Erythroblast (primary cell): ENCODE results near the gene PDE7B.

Experiments used
- DNase-seq, 2 experiments: peaks; one replicate each; lab custom pipeline; 2025; lab: John Stamatoyannopoulos, UW
- GATA1 ChIP-seq: IDR thresholded peaks from 2 replicates; pipeline ENCODE4 v1.6.1; 2011; ENCODE audit warnings: low read depth, mild to moderate bottlenecking, control low read depth, low read length, moderate library complexity
- POLR2A ChIP-seq: IDR thresholded peaks from 2 replicates; pipeline ENCODE4 v1.6.1; 2011; ENCODE audit warnings: mild to moderate bottlenecking, low read length

PDE7B gene

GRCh38 chr6:135884136-135884535, 32.6 kb downstream of the PDE7B start:
- DNase-seq: no peak
- TF ChIP-seq POLR2A (no peak), GATA1 (no peak)

GRCh38 chr6:135887069-135887468, 35.6 kb downstream of the PDE7B start:
- TF ChIP-seq POLR2A (no peak), GATA1 (no peak)

GRCh38 chr6:135888818-135889217, 37.3 kb downstream of the PDE7B start:
- TF ChIP-seq GATA1: no peak
- no peak for TF ChIP-seq POLR2A
- no peak for DNase-seq

More at GRCh38 chr6:135887069-135887468, 35.6 kb downstream of the PDE7B start:
- no peak for DNase-seq

GRCh38 chr6:135890876-135891275, 39.4 kb downstream of the PDE7B start:
- DNase-seq: no peak
- TF ChIP-seq POLR2A: no peak
- no peak for TF ChIP-seq GATA1

- TF ChIP-seq GATA1 (no peak), POLR2A (no peak)
- DNase-seq: no peak
These were observed 40.2 kb downstream of the PDE7B start for GRCh38 chr6:135891710-135892109.

DNA sequence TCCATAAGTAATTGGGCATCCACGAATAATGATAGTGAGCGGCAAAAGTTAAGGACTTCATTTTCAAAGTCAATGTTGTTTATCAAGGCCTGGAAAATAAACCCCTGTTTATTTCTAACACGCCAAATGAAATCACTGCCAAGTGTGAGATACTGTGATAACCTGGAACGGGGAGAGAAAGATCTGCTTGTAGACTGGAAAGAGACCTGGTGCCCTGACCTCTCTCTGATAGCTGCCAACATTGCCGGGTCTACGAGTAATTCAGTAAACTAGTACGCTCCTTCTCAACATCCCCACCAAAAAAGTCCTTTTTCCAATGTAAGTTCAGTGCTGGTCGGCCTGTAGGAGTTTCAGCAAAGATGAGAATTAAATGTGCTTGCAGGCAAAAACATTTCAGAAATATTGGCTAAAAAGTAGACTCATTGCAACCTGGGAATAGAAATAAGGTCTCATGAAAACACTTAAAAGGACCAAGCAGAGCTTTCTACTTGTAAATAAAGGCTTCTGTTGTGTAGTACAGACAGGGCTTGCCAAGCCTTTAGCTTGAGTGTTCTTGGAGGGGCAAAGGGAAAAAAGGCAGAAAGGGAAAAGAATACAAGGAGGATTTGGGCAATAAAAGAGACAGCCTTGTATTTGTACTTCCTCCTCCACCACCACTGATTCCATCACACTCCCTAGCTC, 43.9 kb downstream of the PDE7B start:
- no peak for TF ChIP-seq POLR2A
- TF ChIP-seq GATA1: no peak
- DNase-seq: no peak

DNA sequence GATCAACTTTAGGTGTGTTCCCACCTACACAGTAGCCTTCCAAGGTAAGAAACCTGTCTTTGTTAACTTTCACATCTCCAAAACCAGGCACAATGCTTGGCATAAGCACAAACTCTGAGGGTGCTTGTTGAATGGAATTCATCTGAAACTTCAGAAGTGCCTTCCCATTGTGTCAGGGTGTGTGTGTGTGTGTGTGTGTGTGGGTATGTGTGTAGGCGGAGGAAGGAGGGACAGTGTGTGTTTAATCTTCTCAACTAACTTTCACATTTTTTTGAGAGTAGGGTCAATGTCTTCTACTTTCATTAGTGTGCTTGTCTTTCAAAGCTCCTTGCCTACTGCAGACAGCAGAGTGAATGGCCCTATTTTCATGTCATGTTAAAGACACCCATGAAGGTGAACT, 45.6 kb downstream of the PDE7B start:
- no peak for DNase-seq
- no peak for TF ChIP-seq GATA1
- no peak for TF ChIP-seq POLR2A

DNA sequence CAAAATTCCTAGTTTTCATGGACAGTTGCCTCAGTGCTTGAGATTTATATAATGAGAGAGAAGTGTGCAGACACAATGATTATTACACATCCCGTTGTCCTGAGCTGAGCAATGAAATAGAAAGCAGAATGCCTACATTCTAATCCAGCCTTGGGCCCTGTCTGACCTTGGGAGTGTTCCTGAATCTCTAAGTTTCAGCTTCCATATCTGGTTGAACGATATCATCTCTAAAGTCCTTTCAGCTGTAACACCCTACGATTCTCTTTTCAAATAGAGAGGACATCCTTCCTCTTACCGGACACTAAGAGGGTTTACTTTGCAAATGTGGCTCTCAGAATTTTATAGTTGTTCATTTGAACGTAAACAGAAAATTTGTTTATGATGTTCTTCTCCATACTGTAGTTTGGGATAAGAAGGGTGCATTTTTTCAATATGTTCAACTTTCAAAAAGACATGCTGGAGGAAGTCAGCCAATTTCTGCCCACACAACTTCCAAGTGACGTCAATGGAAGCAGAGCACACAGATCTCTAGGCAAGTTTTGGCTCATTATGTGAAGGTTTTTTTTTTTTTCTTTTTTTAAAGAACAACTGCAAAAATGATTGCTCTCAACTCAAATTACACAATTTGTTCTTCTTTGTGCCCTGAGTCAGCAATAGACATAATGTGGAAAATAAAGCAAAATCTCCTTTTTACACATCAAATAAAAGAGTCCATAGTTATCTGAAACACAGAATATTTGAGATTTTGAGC, 50.4 kb downstream of the PDE7B start:
- no peak for DNase-seq
- TF ChIP-seq POLR2A (no peak), GATA1 (no peak)

- DNase-seq: no peak
- TF ChIP-seq GATA1: no peak
- TF ChIP-seq POLR2A: no peak
These were observed 51.3 kb downstream of the PDE7B start for GRCh38 chr6:135902756-135903331.

DNA sequence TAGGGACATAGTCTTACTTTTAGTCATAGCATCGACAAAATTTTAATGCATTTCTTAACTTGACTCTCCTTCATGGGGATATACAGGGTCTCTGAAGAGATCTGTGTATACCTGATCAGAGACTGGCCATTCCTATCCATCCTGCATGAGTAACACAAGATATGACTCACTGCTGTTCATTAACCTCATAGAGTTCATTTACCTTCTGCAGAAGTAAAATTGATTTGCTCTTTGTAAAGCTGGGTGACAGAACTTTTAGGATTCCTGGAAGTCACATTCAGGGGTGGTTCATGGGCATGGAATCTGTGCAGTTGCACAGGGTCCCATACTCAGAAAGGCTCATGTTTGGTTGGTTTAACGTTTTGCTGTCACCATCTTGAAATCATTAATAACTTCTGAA, 53.2 kb downstream of the PDE7B start:
- no peak for DNase-seq
- TF ChIP-seq GATA1 (no peak), POLR2A (no peak)

DNA sequence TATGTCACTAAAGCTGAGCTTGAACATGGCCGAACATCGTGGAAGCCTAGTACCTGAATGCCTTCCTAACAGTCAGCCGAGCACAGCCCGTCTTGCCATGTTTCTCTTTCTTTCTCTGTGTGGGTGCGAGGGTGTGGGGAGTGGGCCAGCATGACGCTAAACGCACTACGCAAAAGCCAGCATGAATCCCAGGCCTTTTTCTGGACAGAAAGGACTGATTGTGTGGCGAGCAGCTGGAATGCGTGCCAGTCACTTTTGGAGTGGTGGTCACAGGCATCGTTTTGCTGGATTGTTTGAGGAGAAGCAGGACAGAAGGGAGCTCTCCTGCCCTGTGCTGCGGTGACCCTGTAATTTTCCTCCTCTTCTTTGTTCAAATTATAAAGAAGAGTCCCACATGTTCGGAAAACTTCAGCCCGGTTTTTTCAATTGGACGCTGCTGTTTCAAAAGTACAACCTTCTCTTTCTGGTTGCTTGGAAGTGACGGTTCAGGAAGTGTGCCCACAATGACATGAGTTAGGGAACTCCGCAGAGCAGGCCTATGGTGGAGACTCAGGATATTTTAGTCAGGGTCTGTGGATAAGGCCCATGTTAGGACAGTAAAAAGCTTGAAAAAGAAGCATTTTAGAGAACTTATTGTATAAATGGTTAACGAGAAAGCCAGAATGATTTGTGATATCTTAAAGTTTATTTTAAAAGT, 54.3 kb downstream of the PDE7B start:
- no peak for DNase-seq
- TF ChIP-seq GATA1: no peak

GRCh38 chr6:135906542-135906941, 55.0 kb downstream of the PDE7B start:
- TF ChIP-seq GATA1 (no peak), POLR2A (no peak)
- no peak for DNase-seq

- DNase-seq: no peak
These were observed 55.5 kb downstream of the PDE7B start for GRCh38 chr6:135906972-135907465.

More at GRCh38 chr6:135906972-135907465, 55.5 kb downstream of the PDE7B start:
- no peak for TF ChIP-seq POLR2A
- TF ChIP-seq GATA1: no peak
